Upper lobe of left lung (tissue), 6 donors: ENCODE measurements around the gene PPAT. TPM values are rescaled to one million over a fixed set of nuclear protein-coding genes. Genes with fewer than 3 reads are reported as not detected.
A peak's percentile ranks its signal among the peaks of the same experiment; 100 is the strongest.

Source experiments
- ATAC-seq, 2 donors: fragments of 200-7000 bp; cut with Tn5 transposase; one replicate each; pipeline ENCODE4 v1.9.1; 2022; ENCODE audit warnings: mild to moderate bottlenecking in 2 of 2, moderate library complexity in 2 of 2; ENCODE audit not compliant: low FRiP score in 2 of 2
- DNase-seq, 2 donors: peaks; one replicate each; pipeline ENCODE4 v3.0.0-alpha.2; 2019 to 2020
- H3K27ac ChIP-seq, 4 donors: fragments of 200-600 bp; sonication (generic); one replicate each; pipeline ENCODE4 v1.5.1; 2016 to 2019
- H3K27me3 ChIP-seq, 4 donors: fragments of 200-600 bp; sonication (generic); one replicate each; pipeline ENCODE4 v1.5.1; 2017 to 2019
- H3K36me3 ChIP-seq, 4 donors: fragments of 200-600 bp; sonication (generic); one replicate each; pipeline ENCODE4 v1.5.1; 2016 to 2019
- H3K4me1 ChIP-seq, 4 donors: fragments of 200-600 bp; sonication (generic); one replicate each; pipeline ENCODE4 v1.5.1; 2018 to 2019
- H3K4me3 ChIP-seq, 4 donors: fragments of 200-600 bp; sonication (generic); one replicate each; pipeline ENCODE4 v1.5.1; 2017 to 2019; ENCODE audit warnings: mild to moderate bottlenecking in 2 of 4, moderate library complexity in 1 of 4
- H3K9me3 ChIP-seq, 4 donors: fragments of 200-600 bp; sonication (generic); one replicate each; pipeline ENCODE4 v1.5.1; 2018 to 2019
- EP300 ChIP-seq, 4 donors: sonication (generic); formaldehyde crosslinking; IDR thresholded peaks; one replicate each; pipeline ENCODE4 v1.5.1; 2017; ENCODE audit warnings: antibody characterized with exemption in 4 of 4, control low read depth in 2 of 4
- POLR2A ChIP-seq, 4 donors: fragments of 450-650 bp; IDR thresholded peaks; one replicate each; pipeline ENCODE4 v1.5.1; 2016 to 2017; ENCODE audit warnings: antibody characterized with exemption in 4 of 4, mild to moderate bottlenecking in 2 of 4
- POLR2AphosphoS5 ChIP-seq, 2 donors: sonication (generic); formaldehyde crosslinking; IDR thresholded peaks; one replicate each; pipeline ENCODE4 v1.5.1; 2017; ENCODE audit warnings: antibody characterized with exemption in 2 of 2
- WGBS, 2 donors: methylation state at CpG; one replicate each; pipeline ENCODE4 v1.1.5; 2017 to 2018; 5-methylcytosine and 5-hydroxymethylcytosine counted together
- total RNA-seq, 6 donors: library from RNA; depleted of rRNA in 4 of 6; stranded (reverse); fragments of >200 nt in 4 of 6; gene quantifications; one replicate each; pipeline versions ENCODE4 v1.1.0 to v1.2.1, GENCODE V29; 2016 to 2021
- TF ChIP-seq, protein P1 (sequence below), 6 experiments: fragments of 450-650 bp in 4 of 6; fragments of 200-600 bp in 2 of 6; sonication (generic) in 2 of 6; IDR thresholded peaks; one replicate each; pipeline ENCODE4 v1.5.1; 2016 to 2019; ENCODE audit warnings: antibody characterized with exemption in 6 of 6
- donor health status: DM: no; HTN: no; CAD: no; lungs with moderate emphysema.
- donor health status: DM: no; HTN: yes; CAD: no; lungs with severe emphysema.

Gene PPAT
- total RNA-seq = 1 to 10 TPM in 5 of 6 donors, under 1 TPM in 1; 0.44 to 6.3 (median 5.4) TPM

DNA sequence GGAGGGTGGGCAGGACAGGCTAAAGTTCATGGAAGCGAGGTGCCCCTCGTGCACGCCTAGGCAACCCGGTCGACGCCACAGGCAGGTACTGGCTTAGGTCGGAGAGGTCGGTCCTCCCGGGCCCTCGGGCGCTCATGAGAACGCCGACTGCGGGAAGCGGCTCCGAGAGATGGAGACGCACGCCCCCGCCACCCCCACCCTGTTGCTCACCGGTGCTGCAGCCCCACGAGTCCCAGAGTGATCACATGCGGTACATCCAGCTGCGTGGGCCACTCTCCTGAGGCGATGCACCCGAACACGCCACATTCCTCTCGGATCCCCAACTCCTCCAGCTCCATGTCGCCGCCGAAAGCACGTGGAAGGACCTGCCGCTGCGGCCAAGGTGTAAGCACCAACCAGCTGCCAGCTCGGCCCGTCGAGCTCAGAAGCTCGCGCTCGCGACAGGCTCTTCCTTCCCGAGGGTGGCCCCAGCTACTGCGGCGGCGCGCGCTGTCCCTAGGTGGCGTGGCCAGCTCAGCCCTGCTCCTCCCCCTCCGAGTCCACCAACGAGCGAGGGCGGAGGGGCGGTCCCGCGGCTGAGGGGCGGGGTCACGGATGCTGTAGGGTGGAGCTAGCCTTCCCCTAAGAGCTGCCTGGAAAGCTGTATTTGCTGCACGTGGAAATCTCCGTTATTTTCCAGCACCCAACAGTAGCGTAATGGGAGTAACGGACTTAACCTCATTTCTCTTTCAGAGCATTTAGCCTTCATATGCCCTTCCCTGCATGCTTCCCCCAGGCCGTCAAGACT, at the start of gene PPAT:
Gene PPAT (minus strand): TSS at position 476 of the 787 bp plus-strand sequence. CDS start 138 bp downstream, at position 338.
- Histone ChIP-seq H3K9me3 (no peaks in the 10 kb centered on the region), H3K4me1 (peaks cover 5 to 30% (median 14%) of the 10 kb centered on the region in 4 donors), H3K4me3 (peak within 1 kb of the TSS; percentile 44 to 87 (median 80)), H3K36me3 (no peaks in the 10 kb centered on the region), H3K27ac (peak within 1 kb of the TSS; percentile 85 to 94 (median 90)), H3K27me3 (no peaks in the 10 kb centered on the region)
- DNase-seq = peak; percentile 99 to 100
- WGBS, 2 donors = 1 to 2% methylated on average over 11 to 24 of the region's 61 CpGs
- ATAC-seq = peak; percentile 97 to 99
- TF ChIP-seq POLR2A (IDR thresholded peaks at IDR 0.05) = peak in 1 of 4 donors; percentile 48
- TF ChIP-seq, protein P1, sequence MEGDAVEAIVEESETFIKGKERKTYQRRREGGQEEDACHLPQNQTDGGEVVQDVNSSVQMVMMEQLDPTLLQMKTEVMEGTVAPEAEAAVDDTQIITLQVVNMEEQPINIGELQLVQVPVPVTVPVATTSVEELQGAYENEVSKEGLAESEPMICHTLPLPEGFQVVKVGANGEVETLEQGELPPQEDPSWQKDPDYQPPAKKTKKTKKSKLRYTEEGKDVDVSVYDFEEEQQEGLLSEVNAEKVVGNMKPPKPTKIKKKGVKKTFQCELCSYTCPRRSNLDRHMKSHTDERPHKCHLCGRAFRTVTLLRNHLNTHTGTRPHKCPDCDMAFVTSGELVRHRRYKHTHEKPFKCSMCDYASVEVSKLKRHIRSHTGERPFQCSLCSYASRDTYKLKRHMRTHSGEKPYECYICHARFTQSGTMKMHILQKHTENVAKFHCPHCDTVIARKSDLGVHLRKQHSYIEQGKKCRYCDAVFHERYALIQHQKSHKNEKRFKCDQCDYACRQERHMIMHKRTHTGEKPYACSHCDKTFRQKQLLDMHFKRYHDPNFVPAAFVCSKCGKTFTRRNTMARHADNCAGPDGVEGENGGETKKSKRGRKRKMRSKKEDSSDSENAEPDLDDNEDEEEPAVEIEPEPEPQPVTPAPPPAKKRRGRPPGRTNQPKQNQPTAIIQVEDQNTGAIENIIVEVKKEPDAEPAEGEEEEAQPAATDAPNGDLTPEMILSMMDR (IDR thresholded peaks at IDR 0.05) = peak; percentile 36 to 73 (median 57)
- no peak for TF ChIP-seq EP300 (IDR thresholded peaks at IDR 0.05)
- peak; percentile 30 to 80 for TF ChIP-seq POLR2AphosphoS5 (IDR thresholded peaks at IDR 0.05)

DNA sequence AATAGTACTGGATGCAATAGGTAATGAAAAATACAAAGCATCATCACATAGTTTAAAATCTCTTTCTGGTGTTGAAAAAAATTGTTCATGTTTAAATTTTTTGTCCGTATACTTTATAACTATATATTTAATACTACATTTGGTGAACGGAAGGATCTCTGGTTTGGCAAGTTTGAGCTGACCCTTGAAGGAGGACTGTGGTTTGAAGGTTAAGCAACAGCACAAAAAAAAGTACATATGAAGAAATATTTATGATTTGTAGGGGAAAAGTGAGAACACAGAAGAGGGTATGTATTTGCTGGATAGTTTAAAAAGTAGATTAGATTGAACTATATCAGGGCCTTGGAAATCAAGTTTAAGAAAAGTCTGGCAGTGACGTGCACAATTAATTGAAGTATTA, 45.3 kb upstream of the PPAT start:
- TF ChIP-seq POLR2A (IDR thresholded peaks at IDR 0.05) = no peak
- TF ChIP-seq, protein P1 (IDR thresholded peaks at IDR 0.05) = no peak
- TF ChIP-seq POLR2AphosphoS5 (IDR thresholded peaks at IDR 0.05) = no peak
- TF ChIP-seq EP300 (IDR thresholded peaks at IDR 0.05) = no peak
- Histone ChIP-seq H3K27me3 (no peaks in the 10 kb centered on the region), H3K9me3 (no peaks in the 10 kb centered on the region), H3K4me3 (no peak overlapping the region), H3K27ac (no peak overlapping the region), H3K4me1 (no peaks in the 10 kb centered on the region), H3K36me3 (peaks cover 16 to 98% (median 66%) of the 10 kb centered on the region in 4 donors)
- DNase-seq (no peak), ATAC-seq (no peak)
- 77 to 81% methylated on average over 3 of the region's 3 CpGs for WGBS, 2 donors

GRCh38 chr4:56477192-56477702, 41.8 kb upstream of the PPAT start:
- H3K9me3 ChIP-seq = no peaks in the 10 kb centered on the region
- H3K36me3 ChIP-seq = peaks cover 19 to 97% (median 65%) of the 10 kb centered on the region in 4 donors
- no peaks in the 10 kb centered on the region for H3K4me1 ChIP-seq
- 94% methylated on average over 5 of the region's 5 CpGs for WGBS, 2 donors
- H3K27ac ChIP-seq = no peak overlapping the region
- ATAC-seq = no peak
- no peaks in the 10 kb centered on the region for H3K27me3 ChIP-seq
- no peak for DNase-seq
- TF ChIP-seq EP300 (IDR thresholded peaks at IDR 0.05) (no peak), POLR2A (IDR thresholded peaks at IDR 0.05) (no peak), POLR2AphosphoS5 (IDR thresholded peaks at IDR 0.05) (no peak)
- TF ChIP-seq, protein P1 (IDR thresholded peaks at IDR 0.05) = no peak
- H3K4me3 ChIP-seq = no peak overlapping the region

- no peak overlapping the region for H3K27ac ChIP-seq
- ATAC-seq = no peak
- no peaks in the 10 kb centered on the region for H3K27me3 ChIP-seq
- WGBS, 2 donors = 80 to 83% methylated on average over 2 of the region's 2 CpGs
- TF ChIP-seq EP300 (IDR thresholded peaks at IDR 0.05) (no peak), POLR2A (IDR thresholded peaks at IDR 0.05) (no peak), POLR2AphosphoS5 (IDR thresholded peaks at IDR 0.05) (no peak)
- TF ChIP-seq, protein P1 (IDR thresholded peaks at IDR 0.05) = no peak
- no peaks in the 10 kb centered on the region for H3K4me1 ChIP-seq
- peaks cover 19 to 97% (median 71%) of the 10 kb centered on the region in 4 donors for H3K36me3 ChIP-seq
- no peak for DNase-seq
- H3K4me3 ChIP-seq = no peak overlapping the region
- H3K9me3 ChIP-seq = no peaks in the 10 kb centered on the region
Observed at GRCh38 chr4:56475917-56476316, 40.5 kb upstream of the PPAT start.
